Adrenal gland (tissue), 5 donors: ENCODE results near the gene DNAAF5.

Source experiments
- CTCF ChIP-seq, 6 experiments: fragments of 450-650 bp in 4 of 6; fragments of 200-600 bp in 2 of 6; sonication (generic) in 1 of 6; IDR thresholded peaks; 1 replicate in 5 of 6; 2 replicates in 1 of 6; pipeline versions ENCODE4 v1.5.1 to v1.8.0; 2016 to 2021; ENCODE audit warnings: antibody characterized with exemption in 6 of 6, mild to moderate bottlenecking in 2 of 6, moderate library complexity in 1 of 6
- POLR2A ChIP-seq, 2 donors: fragments of 450-650 bp; IDR thresholded peaks; one replicate each; pipeline ENCODE4 v1.6.1; 2017; ENCODE audit warnings: antibody characterized with exemption in 2 of 2, mild to moderate bottlenecking in 2 of 2, moderate library complexity in 1 of 2
- donor health status: DM: no; HTN: no; CAD: no.

DNA sequence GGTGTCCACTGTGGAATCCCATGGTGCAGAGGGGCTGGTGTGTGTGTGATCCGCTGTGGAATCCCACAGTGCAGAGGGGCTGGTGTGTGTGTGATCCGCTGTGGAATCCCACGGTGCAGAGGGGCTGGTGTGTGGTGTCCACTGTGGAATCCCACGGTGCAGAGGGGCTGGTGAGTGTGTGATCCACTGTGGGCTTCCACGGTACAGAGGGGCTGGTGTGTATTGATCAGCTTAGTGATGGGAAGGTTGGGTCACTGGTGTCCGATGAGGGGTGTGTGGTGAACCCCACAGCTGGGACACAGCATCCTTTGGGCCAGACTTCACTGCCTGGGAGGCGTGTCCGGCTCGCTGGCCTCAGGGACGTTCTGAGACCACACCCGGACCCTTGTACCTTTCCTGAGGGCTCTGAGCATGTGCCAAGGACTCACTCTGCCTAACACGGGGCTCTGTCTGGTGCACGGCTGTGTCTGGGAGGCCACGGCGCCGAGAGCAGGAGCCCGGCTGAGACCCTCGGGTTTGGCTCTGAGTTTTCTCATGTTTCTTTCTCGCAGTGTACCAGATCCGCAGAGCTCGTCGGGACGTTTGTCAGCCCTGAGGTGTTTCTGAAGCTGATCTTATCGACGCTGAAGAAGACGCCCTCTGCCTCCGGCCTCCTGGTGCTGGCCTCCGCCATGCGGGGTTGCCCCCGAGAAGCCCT lies 29.9 kb downstream of the DNAAF5 start:
- no peak for TF ChIP-seq CTCF (IDR thresholded peaks at IDR 0.05)
- no peak for TF ChIP-seq POLR2A (IDR thresholded peaks at IDR 0.05)
